HL-60/S4 (cell line): Measurements from ENCODE around the gene HNRNPH1.
"Not testable (repeated sequence)": the region's sequence is repeated elsewhere in the genome, so short reads cannot be mapped to it uniquely, and the experiment has no call there.

Experiments used
- in situ Hi-C: fragments of 300-500 bp; cut with MboI; formaldehyde crosslinking; loops from 2 replicates; pipeline ENCODE4 v1.14.3; 2022; ENCODE audit warnings: low sequenced_read_pairs

Gene HNRNPH1

DNA sequence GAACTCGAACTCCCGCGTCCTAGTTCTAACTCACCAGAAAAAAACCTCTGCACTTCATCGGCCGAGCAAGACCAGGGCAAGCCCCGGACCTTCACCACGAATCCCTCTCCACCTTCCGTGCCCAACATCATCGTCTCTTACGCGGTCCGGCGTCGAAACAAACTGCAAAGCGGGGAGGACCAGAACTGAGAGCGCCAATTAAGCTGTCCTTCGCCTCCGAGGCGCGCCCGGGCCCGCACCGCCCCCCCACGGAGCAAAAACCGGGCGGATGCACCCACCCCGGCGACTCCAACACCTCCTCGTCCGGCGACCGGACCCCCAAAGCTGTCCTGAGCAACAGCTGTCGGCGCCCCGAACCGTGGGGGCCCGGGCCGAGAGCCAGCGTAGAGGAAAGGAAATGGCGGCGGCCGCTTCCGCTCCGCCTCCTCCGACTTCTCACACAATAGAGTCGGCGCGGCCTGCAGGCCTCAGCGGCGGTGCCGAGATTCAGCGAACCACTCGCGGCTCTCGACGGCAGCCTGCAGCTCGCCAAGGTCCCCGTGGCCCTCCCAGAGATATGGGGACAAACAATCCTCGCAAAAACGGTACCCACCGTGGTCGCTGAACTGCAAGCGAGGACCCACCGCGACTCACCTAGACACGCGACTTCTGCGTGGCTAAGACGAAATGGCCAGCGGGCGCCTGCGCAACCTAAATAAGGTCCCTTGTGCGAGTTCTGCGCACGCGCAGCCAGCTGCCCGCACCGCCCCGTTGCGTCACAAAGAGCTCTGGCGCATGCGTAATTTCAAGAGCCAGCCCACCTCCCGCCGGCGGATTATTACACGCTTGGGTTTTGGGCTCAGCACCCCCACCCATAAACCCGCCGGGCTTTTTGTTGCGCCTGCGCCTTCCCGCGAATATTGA, at the start of gene HNRNPH1:
Gene HNRNPH1, minus strand, starts transcription at position 669 of the 903 bp plus-strand sequence. Its CDS starts 538 bp downstream, at position 131.
- in situ Hi-C loops: no loop called here

DNA sequence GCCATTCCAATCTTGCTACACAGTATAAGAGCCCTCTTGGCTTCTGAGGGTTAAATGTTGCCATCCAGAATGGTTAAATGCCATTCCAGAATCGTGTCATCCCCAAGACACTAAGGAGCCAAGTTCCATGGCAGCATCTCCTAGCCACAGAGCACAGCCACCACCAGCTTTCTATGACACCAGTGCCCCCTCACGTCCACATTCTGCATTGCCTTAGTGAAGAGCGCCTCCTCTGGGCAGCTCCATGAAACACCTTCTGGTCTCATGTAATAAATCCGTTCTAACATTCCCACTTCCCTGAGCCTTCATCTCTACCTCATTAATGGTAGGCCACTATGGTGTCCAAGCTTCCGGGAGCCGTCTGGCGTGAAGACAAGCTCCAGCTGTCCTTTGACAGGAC, 44.9 kb upstream of the HNRNPH1 start:
- in situ Hi-C loops: no loop called here

DNA sequence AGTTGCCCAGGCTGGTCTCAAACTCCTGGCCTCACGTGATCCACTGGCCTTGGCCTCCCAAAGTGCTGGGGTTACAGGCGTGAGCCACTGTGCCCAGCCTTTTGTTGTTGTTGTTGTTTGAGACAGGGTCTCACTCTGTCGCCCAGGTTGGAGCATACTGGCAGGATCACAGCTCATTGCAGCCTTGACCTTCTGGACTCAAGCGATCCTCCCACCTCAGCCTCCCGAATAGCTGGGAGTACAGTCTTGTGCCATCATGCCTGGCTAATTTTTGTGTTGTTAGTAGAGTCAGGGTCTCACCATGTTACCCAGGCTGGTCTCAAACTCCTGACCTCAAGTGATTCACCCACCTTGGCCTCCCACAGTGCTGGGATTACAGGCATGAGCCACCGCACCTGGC, 38.2 kb upstream of the HNRNPH1 start:
- in situ Hi-C loops: not testable (repeated sequence)

DNA sequence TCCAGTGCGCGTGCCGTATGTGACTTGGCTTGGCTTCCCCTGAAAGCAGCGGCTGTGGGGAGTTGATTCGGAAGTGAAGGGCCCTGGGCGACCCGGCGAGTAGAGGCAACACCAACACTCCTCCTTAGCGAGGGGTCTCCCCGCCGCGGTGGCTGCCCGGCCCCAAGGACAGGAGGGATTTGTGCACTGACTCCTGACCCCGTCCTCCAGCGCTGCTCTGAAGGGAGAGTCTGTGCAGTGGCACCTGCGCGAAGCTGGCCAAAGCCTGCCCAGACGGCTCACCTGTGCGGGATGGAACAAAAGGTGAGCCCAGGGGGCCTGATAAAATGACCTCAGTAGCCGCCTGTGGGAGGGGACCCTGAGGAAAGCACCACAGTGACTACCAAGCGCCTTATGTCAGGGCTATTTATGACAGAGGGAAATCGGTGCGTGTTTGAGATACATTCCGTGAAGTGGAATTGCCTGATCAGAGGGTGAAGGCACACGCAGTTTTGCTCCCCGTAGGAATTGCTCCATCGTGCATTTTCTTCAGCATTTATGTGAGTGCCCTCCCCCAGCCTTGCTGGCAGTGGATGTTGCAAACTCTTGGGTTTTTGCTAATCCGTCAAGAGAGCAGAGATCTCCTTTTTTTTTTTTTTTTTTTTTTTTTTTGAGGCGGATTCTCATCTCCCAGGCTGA, 34.8 kb upstream of the HNRNPH1 start:
- in situ Hi-C loops: not testable (repeated sequence)

DNA sequence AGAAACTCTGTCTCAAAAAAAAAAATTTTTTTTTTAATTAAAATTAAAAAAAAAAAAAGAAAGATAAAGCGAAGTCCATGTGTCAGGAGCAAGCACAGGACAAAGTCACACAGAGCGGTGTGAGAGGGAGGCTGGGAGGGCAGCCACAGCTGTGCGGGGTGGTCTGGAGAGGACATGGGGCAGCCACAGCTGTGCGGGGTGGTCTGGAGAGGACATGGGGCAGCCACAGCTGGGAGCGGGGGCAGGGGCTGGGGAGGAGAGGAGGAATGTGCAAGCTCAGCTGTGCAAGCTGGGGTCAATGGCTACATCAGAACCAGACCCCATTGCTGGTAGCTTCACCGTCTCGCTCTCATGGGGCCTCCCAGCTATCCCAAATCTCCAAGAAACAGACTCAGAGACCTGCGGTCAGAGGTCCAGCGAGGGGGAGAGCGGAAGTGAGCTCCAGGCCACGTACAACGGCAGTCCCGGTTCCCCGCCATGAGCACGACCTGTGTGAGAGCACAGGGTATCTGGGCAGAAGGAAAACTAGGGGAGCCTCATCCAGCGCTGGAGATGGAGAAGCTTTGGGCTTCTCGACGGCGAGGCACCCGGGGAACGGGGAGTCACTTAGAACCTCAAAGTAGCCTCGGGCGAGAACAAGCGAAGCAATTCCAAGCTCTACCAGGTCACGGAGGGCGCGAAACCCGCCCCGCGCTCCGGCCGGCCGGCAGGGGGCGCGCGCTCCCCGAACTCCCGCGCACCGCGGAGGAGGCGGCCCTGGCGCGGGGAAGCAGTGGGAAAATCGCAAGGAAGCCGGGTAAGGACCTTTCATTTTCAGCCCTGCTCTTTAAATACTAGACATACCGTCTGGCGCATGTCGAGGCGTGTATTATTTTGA, 34.1 kb upstream of the HNRNPH1 start:
- in situ Hi-C loops: not testable (repeated sequence)

- in situ Hi-C loops: not testable (repeated sequence)
These were observed 29.7 kb upstream of the HNRNPH1 start for GRCh38 chr5:179653135-179653534.

DNA sequence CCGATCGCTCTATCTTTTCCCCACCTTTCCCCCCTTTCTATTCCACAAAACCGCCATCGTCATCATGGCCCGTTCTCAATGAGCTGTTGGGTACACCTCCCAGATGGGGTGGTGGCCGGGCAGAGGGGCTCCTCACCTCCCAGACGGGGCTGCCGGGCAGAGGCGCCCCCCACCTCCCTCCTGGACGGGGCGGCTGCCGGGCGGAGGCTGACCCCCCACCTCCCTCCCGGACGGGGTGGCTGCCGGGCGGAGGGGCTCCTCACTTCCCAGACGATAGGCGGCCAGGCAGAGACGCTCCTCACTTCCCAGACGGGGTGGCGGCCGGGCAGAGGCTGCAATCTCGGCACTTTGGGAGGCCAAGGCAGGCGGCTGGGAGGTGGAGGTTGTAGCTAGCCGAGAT, 26.8 kb upstream of the HNRNPH1 start:
- in situ Hi-C loops: not testable (repeated sequence)

DNA sequence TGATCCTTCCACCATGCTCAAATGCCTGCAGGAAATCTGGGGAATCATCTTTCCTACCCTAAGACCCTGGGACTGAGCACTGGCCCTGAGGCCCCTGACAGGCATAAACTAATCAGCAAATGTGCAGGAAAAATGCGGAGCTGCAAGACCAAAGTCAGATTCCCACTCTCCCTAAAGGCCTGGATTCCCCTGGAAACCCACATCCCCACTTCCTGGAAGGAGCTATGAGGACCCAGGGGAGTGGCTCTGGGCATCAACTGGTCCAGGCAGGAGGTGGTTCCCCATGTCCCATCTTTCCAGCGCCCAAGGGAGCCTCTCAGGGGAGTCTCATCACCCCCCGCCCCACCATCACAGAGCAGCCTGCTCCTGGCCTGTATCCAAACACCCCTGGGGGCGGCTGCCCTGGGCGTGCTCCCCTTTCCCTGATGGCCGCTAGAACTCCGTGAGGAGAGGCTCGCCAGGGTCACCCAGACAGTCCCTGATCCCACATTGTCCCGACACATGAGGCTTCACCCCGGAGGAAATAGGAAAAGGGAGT, 25.8 kb upstream of the HNRNPH1 start:
- in situ Hi-C loops: not testable (repeated sequence)

DNA sequence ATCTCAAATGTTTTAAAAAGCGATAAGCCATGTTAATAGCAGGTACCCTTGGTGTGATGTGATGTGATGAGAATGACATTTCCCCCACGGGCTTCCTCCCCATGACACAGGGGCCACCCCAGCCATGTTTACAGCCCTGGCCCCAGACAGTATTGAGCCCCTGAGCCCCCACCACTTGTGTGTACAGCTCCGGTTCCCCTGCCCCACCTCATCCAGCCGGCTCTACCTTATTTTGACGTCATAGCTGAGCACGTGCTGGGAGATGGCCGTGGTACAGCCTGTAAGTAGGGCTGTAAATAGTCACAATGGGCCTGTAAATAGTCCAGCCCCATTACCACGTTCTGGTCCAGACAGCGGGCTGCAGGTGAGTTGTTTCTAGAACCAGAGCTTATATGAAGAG, 24.9 kb upstream of the HNRNPH1 start:
- in situ Hi-C loops: no loop called here

DNA sequence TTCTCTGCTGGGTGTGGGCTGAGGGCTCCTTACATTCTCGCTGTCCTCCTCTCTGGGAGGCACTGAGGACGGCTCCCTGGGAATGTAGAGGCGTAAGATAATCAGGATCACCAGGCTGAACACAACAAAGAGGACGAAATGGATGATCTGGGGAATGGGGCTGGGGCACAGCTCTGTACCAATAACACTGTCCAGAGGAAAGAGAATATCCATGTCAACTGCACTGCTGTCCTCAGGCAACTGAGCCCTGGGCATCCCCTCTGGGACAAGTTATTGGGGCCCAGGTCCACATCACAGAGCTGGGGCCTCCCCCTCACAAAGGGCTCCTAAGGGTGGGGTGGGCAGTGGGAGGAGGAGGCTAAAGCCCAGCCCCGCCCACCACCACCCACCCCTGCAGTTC, 21.3 kb upstream of the HNRNPH1 start:
- in situ Hi-C loops: not testable (repeated sequence)

- in situ Hi-C loops: not testable (repeated sequence)
These were observed 19.9 kb upstream of the HNRNPH1 start for GRCh38 chr5:179643141-179643920.

DNA sequence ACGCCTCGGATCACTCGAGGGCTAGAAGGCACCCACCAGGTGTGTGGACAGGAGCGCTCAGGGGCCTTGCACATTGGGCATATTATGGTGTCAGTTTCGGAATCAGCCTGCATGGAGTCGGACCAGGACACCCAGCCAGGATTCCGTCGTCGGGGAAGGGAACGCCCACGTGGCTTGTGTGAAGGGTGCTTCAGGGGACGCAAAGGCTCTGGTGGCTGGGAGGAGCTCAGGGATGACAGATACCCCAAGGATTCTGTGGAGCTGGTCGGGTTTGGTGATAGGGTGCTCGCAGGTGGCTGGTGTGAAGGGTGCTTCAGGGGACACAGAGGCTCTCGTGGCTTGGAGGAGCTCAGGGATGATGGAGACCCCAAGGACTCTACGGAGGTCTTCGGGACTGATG, 19.2 kb upstream of the HNRNPH1 start:
- in situ Hi-C loops: not testable (repeated sequence)

DNA sequence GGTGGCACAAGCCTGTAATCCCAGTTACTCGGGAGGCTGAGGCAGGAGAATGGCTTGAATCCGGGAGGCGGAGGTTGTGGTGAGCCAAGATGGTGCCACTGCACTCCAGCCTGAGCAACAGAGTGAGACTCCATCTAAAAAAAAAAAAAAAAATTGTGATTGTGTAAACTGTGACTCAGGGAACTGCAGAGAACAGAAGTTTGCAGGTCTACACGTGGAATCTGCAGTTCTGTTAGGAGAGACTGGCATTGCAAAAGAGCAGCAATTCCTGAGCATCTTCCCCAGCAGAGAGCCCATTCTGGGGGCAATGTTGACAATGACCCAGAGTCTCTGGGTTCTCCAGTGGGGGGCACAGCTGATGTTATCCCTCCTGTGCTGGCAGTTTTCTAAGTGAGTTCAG, 18.3 kb upstream of the HNRNPH1 start:
- in situ Hi-C loops: not testable (repeated sequence)

DNA sequence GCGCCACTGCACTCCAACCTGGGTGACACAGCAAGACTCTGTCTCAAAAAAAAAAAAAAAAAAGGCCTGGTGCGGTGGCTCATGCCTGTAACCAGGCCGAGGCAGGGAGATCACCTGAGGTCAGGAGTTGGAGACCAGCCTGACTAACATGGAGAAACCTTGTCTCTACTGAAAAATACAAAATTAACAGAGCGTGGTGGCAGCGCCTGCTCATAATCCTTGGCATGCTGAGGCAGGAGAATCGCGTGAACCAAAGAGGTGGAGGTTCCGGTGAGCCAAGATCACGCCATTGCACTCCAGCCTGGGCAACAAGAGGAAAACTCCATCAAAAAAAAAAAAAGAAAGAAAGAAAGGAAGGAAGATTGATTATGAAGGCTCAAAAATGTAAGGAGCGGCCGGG, 15.8 kb upstream of the HNRNPH1 start:
- in situ Hi-C loops: not testable (repeated sequence)

- in situ Hi-C loops: not testable (repeated sequence)
These were observed 11.1 kb upstream of the HNRNPH1 start for GRCh38 chr5:179634370-179635172.

GRCh38 chr5:179633501-179634369, 10.3 kb upstream of the HNRNPH1 start:
- in situ Hi-C loops: not testable (repeated sequence)

DNA sequence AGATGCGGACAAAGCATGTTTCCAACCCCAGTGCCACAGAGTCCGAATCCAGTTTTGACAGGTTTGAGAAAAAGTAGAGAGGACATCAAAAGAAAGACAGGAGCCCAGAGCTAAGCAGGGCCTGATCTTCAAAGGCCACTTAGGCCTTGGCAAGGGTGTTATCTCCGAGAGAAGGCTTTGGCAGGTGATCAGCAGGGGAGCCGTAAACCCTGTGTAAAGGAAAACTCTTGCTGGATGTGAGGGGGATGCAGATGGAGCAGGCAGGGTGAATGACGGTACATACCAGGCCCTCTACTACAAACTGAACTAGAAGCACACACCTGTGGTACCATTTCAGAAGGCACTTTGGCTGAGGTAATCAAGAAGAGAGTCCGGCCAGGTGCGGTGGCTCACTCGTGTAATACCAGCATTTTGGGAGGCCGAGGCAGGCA, 1.4 kb upstream of the HNRNPH1 start:
- in situ Hi-C loops: no loop called here
